Tibial artery (tissue), 4 donors: ENCODE measurements around the gene MGAT4A.

Experiments used
- DNase-seq, 2 donors: peaks; one replicate each; pipeline ENCODE4 v3.0.0-alpha.2; 2019
- H3K27ac ChIP-seq, 2 donors: fragments of 200-600 bp; sonication (generic) in 1 of 2; 1 replicate in 1 of 2; 2 replicates in 1 of 2; pipeline ENCODE4 v1.5.1; 2018 to 2019; ENCODE audit warnings: mild to moderate bottlenecking in 1 of 2
- H3K27me3 ChIP-seq, 2 donors: fragments of 200-600 bp; sonication (generic) in 1 of 2; one replicate each; pipeline versions ENCODE4 v1.5.1 to v1.6.0; 2016 to 2019
- H3K36me3 ChIP-seq, 3 donors: fragments of 200-600 bp; sonication (generic) in 2 of 3; one replicate each; pipeline ENCODE4 v1.5.1; 2016 to 2019; ENCODE audit warnings: mild to moderate bottlenecking in 2 of 3
- H3K4me1 ChIP-seq, 4 donors: fragments of 200-600 bp; sonication (generic) in 2 of 4; 1 replicate in 3 of 4; 2 replicates in 1 of 4; pipeline ENCODE4 v1.5.1; 2016 to 2019
- H3K4me3 ChIP-seq, 2 donors: fragments of 200-600 bp; sonication (generic) in 1 of 2; 1 replicate in 1 of 2; 2 replicates in 1 of 2; pipeline ENCODE4 v1.5.1; 2018 to 2019; ENCODE audit warnings: mild to moderate bottlenecking in 2 of 2
- H3K9me3 ChIP-seq, 3 donors: fragments of 200-600 bp; sonication (generic) in 1 of 3; one replicate each; pipeline ENCODE4 v1.5.1; 2016 to 2019
- CTCF ChIP-seq, 2 experiments: fragments of 200-600 bp in 1 of 2; fragments of 450-650 bp in 1 of 2; IDR thresholded peaks; one replicate each; pipeline ENCODE4 v1.5.1; 2017 to 2019; ENCODE audit warnings: antibody characterized with exemption in 2 of 2, mild to moderate bottlenecking in 1 of 2, moderate library complexity in 1 of 2
- intact Hi-C: fragments of 100-400 bp; cut with DNase I; formaldehyde crosslinking; loops from one replicate; pipeline ENCODE4 v1.15.0; 2023; ENCODE audit warnings: low total_unique reads

The MGAT4A gene

GRCh38 chr2:98712145-98712544 is 18.8 kb downstream of the MGAT4A start:
- H3K9me3 ChIP-seq, result no peaks in the 10 kb centered on the region
- H3K4me1 ChIP-seq, result peaks cover 0 to 36% (median 15%) of the 10 kb centered on the region in 4 donors
- H3K4me3 ChIP-seq, result no peak overlapping the region
- H3K36me3 ChIP-seq, result no peaks in the 10 kb centered on the region
- intact Hi-C loops, result no loop called here
- H3K27me3 ChIP-seq, result no peaks in the 10 kb centered on the region
- no peak for TF ChIP-seq CTCF (IDR thresholded peaks at IDR 0.05)
- no peak overlapping the region for H3K27ac ChIP-seq
- no peak for DNase-seq

- no peaks in the 10 kb centered on the region for H3K9me3 ChIP-seq
- DNase-seq, result no peak
- no peak overlapping the region for H3K27ac ChIP-seq
- H3K27me3 ChIP-seq, result no peaks in the 10 kb centered on the region
- no peak overlapping the region for H3K4me3 ChIP-seq
- no peaks in the 10 kb centered on the region for H3K36me3 ChIP-seq
- intact Hi-C loops, result no loop called here
- no peak for TF ChIP-seq CTCF (IDR thresholded peaks at IDR 0.05)
- H3K4me1 ChIP-seq, result peaks cover 0 to 41% (median 15%) of the 10 kb centered on the region in 4 donors
Measured at GRCh38 chr2:98711506-98711905, 19.4 kb downstream of the MGAT4A start.

DNA sequence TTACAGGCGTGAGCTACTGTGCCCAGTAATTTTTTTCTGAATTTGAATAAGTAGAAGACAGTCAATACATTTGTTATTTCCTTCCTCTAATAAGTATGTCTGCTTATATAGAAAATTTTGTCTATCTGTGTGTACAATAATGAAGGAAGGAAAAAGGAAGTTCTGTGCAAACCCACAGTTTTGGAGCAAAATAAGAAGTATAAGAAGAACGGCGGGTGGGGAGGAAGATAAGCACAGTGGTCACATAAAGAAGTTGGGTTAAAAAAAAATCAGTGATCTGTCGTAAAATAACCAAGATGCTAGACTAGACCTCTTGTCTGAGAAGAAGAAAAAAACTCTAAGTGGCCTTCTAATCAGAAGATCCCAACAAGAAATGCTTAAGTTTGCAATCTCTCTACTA is 20.2 kb downstream of the MGAT4A start:
- Histone ChIP-seq H3K9me3 (no peaks in the 10 kb centered on the region), H3K27me3 (no peaks in the 10 kb centered on the region), H3K4me3 (no peak overlapping the region), H3K4me1 (peaks cover 0 to 41% (median 15%) of the 10 kb centered on the region in 4 donors), H3K36me3 (no peaks in the 10 kb centered on the region), H3K27ac (peak overlapping the region in 1 of 2 donors; percentile 3)
- TF ChIP-seq CTCF (IDR thresholded peaks at IDR 0.05), result no peak
- no peak for DNase-seq
- intact Hi-C loops, result no loop called here

DNA sequence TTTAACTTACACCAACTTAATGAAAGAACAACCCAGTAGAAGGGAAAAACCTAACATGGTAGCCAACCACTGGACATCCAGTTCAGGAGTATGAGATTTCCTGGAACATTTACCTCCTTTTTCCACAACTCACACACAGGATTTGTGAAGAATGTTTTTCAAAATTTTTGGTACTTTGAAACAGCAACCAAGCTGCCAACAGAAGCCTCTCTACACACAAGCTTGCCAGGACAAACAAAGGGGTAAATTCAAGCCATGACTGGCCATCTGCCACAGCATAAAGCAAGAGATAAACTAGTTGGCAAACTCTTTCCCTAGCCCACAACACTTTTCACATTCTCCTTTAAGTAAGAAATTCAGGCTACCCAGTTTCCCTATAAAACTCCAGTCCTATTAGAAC is 21.4 kb downstream of the MGAT4A start:
- no peaks in the 10 kb centered on the region for H3K27me3 ChIP-seq
- no peak overlapping the region for H3K4me3 ChIP-seq
- H3K27ac ChIP-seq, result peak overlapping the region in 1 of 2 donors; percentile 45
- H3K9me3 ChIP-seq, result no peaks in the 10 kb centered on the region
- no peaks in the 10 kb centered on the region for H3K36me3 ChIP-seq
- no peak for TF ChIP-seq CTCF (IDR thresholded peaks at IDR 0.05)
- no peak for DNase-seq
- intact Hi-C loops, result no loop called here
- peaks cover 0 to 41% (median 15%) of the 10 kb centered on the region in 4 donors for H3K4me1 ChIP-seq

DNA sequence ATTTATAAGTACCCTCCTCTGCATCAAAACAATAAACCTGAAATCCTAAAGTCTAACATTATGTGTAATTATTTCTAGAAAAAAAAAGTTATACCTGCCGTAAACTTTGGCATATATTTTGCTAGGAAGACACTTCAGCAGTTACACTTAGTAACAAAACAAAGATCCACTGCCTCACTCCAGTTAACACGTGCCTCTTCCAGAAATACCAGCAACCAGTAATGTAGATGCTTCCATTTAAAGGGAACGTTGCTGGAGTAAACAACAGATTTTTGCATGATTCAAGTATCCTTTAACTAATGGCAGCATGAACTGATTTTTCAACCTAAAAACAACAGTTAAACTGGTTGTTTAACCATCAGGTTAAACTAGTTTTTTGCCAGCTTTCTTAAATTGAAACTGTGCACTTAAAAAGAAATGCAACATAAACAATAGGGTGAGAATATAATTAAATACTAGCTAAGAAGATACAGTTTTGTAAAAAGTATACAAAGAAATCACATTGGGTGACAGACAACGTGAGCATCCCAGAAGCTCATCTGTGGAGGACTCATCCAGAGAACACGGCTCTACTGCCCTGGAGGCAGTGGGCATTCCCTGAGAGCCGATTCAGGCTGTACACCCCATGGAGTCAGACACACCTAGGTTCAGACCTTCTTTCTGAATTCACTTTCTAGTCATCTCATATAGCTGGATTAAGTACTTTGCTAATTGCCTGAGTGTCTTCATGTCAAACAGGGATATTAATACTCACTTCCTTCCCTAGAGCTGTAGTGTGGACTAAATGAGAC is 22.3 kb downstream of the MGAT4A start:
- intact Hi-C loops, result no loop called here

More for the DNA sequence above, 22.3 kb downstream of the MGAT4A start:
- TF ChIP-seq CTCF (IDR thresholded peaks at IDR 0.05), result no peak
- H3K27me3 ChIP-seq, result no peaks in the 10 kb centered on the region
- no peaks in the 10 kb centered on the region for H3K9me3 ChIP-seq
- peaks cover 3 to 43% (median 18%) of the 10 kb centered on the region in 4 donors for H3K4me1 ChIP-seq
- H3K4me3 ChIP-seq, result no peak overlapping the region
- no peak for DNase-seq
- no peaks in the 10 kb centered on the region for H3K36me3 ChIP-seq
- H3K27ac ChIP-seq, result peak overlapping the region; percentile 6 to 45
